Keratinocyte (primary cell): Measurements from ENCODE around the gene HMGB1.

Experiments
- CTCF ChIP-seq, 3 experiments: IDR thresholded peaks in 1 of 3; conservative IDR thresholded peaks in 1 of 3; optimal IDR thresholded peaks in 1 of 3; 2 replicates in 2 of 3; 3 replicates in 1 of 3; pipeline versions ENCODE3 to v1.5.1; 2011; ENCODE audit warnings: low read length in 3 of 3, mild to moderate bottlenecking in 3 of 3, moderate library complexity in 2 of 3, control low read depth in 1 of 3, inconsistent platforms in 1 of 3; ENCODE audit not compliant: insufficient read depth in 2 of 3; ENCODE audit errors: extremely low read depth in 1 of 3
- EZH2 ChIP-seq: IDR thresholded peaks from one replicate; pipeline ENCODE4 v1.6.1; 2012; ENCODE audit warnings: inconsistent platforms, mild to moderate bottlenecking, low read length, moderate library complexity

- no peak for TF ChIP-seq CTCF (optimal IDR thresholded peaks at IDR 0.05 in 1 of 3, IDR thresholded peaks at IDR 0.05 in 1 of 3, conservative IDR thresholded peaks at IDR 0.05 in 1 of 3; ENCODE audit: extremely low read depth in 1 of 3, insufficient read depth in 2 of 3, low read length in 3 of 3)
- no peak for TF ChIP-seq EZH2
These were observed 12.0 kb downstream of the HMGB1 start for GRCh38 chr13:30453727-30454126.
